Activated CD4-positive, CD25-positive, alpha-beta regulatory T cell treated with anti-CD3 and anti-CD28 coated beads, Interleukin-2, amount 50 U/mL, for 16 hours (primary cell): ENCODE results near the gene SARNP.
"Not testable (repeated sequence)": the region's sequence is repeated elsewhere in the genome, so short reads cannot be mapped to it uniquely, and the experiment has no call there.

Source experiments
- DNase-seq: peaks from one replicate; pipeline ENCODE4 v3.0.0-alpha.2; 2020; ENCODE audit warnings: low read depth, low spot score

Gene SARNP, protein sequence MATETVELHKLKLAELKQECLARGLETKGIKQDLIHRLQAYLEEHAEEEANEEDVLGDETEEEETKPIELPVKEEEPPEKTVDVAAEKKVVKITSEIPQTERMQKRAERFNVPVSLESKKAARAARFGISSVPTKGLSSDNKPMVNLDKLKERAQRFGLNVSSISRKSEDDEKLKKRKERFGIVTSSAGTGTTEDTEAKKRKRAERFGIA

GRCh38 chr12:55817345-55818139 is at the start of gene SARNP, which contains the start of gene ORMDL2:
Gene SARNP, minus strand, starts transcription at chr12:55817724. Its CDS starts 23 bp downstream, at chr12:55817701.
Gene ORMDL2, plus strand, starts transcription at chr12:55818041. Its CDS starts 959 bp downstream, at chr12:55819000.
- DNase-seq, result peak; percentile 96

DNA sequence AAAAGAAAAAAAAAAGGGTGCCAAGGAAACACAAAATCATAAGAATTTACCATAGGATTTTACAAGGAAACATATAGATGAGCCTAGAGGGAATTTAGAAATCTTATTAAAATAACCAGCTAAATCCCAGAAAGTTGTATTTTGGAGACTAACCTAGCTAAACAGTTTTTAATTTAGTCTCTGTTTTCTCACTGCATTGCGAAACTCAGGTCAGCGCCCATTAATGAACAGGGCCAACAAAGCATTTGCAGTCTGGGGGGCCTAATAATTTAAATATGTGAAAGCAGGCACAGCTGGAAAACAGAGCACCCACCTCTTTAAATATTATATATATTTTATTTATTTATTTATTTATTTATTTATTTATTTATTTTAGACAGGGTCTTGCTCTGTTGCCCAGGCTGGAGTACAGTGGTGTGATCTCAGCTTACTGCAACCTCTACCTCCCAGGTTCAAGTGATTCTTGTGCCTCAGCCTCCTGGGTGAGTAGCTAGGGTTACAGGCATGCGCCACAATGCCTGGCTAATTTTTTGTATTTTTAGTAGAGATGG is 49.0 kb upstream of the SARNP start:
- not testable (repeated sequence) for DNase-seq

- no peak for DNase-seq
Observed at GRCh38 chr12:55865327-55865726, 47.8 kb upstream of the SARNP start.

DNA sequence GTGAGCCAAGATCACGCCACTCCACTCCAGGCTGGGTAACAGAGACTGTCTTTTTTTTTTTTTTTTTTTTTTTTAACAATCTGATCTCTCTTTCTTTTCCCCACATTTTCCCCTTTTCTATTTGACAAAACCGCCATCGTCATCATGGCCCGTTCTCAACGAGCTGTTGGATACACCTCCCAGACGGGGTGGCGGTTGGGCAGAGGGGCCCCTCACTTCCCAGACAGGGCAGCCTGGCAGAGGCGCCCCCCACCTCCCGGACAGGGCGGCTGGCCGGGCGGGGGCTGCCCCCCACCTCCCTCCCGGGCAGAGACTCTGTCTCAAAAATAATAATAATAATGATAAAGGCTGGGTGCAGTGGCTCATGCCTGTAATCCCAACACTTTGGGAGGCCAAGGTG is 45.4 kb upstream of the SARNP start:
- not testable (repeated sequence) for DNase-seq

- DNase-seq, result no peak
Observed at GRCh38 chr12:55862286-55862685, 44.8 kb upstream of the SARNP start.

- DNase-seq, result no peak
Observed at GRCh38 chr12:55861871-55862270, 44.3 kb upstream of the SARNP start.

DNA sequence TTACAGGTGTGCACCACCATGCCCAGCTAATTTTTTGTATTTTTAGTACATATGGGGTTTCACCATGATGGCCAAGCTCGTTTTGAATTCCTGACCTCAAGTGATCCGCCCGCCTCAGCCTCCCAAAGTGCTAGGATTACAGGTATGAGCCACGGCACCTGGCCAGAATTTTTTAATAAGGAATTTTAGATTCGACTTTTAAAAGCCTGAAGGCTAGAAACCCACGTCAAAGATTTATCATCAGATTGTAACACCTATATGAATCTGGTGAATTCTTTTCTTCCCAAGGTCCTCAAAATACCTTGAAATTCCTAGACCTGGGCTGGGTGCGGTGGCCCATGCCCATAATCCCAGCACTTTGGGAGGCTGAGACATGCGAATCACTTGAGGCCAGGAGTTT is 43.9 kb upstream of the SARNP start:
- no peak for DNase-seq

DNA sequence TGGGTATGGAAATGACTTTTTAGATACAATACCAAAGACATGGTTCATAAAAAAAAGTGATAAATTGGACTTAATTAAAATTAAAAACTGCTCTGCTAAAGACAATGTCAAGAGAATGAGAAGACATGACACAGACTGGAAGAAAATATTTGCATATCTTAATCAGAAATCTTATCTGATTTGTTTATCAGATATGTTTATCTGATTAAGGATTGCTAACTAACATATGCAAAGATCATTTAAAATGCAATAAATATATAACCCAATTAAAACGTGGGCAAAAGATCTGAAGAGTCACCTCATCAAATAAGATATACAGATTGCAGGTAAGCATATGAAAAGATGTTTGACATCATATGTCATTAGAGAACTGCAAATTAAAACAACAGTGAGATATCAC is 35.2 kb upstream of the SARNP start:
- no peak for DNase-seq

- DNase-seq, result no peak
Observed at GRCh38 chr12:55850893-55851292, 33.4 kb upstream of the SARNP start.

DNA sequence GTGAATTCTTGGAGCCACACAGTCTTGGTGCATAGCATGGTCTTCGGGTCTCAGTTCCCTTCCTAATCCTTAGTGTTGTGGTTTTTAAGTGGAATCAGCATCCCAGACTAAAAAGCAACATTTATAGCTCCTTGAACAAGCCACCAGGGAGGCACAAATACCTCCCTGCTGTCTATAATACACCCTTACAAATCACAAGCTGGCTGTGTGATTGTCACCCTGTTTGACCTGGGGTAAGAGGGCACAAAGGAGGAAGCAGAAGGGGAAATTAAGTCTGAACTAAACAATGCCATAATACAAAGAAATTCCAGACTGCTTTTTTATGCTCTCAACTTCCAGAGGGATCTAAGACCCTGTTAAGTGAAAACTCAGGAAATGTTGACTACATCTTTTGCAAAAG is 32.9 kb upstream of the SARNP start:
- DNase-seq, result no peak

- no peak for DNase-seq
Observed at GRCh38 chr12:55849616-55850343, 32.3 kb upstream of the SARNP start.

DNA sequence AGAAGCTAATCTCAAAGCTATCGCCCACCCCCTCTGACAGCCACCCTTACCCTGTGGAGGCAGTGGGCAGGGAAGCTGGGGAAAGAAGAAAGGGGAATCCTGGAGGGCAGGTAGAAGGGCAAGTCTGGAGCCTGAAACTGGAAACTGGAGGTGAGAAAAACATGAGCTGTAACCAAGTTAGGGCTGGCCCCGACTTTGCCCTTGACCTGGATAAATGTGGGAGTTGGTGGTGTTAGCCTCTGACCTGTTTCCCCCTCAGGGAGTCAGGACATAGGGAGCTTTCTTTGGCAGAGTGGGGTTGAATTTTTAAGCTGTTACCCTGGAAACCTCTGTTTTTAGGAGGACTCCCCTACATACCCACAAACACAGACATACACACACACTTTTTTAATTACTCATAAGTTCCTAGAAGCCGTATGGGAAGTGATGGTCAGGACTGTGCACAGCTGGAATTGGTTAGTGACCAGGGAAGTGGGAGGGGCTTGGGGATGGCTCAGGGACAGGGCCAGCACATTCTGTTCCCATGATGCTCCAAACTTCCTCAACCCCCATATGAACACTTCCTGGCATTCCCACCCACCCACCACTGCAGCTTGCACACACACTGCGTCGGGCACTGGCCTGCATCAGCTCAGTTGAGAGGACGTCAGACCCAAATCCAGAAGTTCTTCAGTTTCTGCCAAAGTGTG is 30.2 kb upstream of the SARNP start:
- no peak for DNase-seq

- no peak for DNase-seq
Observed at GRCh38 chr12:55847033-55847432, 29.5 kb upstream of the SARNP start.

DNA sequence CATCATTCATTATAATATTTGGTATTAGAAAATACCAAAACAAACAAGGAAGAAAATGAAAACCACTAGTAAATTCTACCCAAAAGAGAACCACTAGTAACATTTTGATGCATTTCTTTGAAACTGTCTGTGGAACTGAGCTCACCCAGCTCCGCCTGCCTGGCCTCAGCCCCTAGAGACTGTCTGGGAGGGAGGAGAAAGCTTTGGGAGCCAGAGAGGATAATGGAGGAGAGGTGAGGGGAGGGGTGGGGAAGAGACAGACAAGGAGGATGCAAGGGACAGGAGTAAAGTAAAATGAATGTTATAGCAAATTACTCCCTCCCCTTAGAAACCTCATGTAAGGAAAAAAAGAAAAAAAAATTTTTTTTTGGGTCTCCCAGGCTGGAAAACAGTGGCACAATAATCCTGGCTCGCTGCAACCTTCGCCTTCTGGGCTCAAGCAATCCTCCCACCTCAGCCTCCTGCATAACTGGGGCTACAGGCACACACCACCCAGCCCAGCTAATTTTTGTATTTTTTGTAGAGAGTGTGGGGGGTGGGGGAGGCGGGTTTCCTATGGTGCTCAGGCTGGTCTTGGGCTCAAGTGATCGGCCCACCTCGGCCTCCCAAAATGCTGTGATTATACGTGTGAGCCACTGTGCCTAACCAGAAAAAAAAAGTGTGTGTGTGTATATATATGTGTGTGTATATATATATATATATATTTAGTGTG is 28.4 kb upstream of the SARNP start:
- no peak for DNase-seq

DNA sequence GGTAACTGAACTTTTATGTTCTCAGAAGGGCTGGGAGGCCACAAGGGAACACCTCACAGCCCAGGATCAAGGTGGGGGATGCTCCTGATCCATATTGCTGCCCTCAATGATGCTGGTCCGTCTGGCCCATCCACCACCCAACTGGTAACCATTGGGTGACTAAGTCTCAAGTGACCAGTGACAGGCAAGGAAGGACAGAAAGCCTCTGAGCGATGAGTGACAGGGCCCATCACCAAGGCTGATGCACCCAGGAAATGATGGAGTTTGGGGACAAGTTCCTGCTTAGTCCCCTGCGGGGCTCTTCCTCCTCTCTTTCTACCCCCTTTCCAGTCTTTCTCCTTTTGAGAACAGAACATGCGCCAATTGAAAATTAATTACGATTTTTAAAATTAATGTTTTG is 27.8 kb upstream of the SARNP start:
- DNase-seq, result no peak

GRCh38 chr12:55844961-55845360 is 27.4 kb upstream of the SARNP start:
- DNase-seq, result no peak

GRCh38 chr12:55843431-55843830 is 25.9 kb upstream of the SARNP start:
- no peak for DNase-seq

- DNase-seq, result no peak
Observed at GRCh38 chr12:55842681-55843429, 25.3 kb upstream of the SARNP start, which contains the start of gene MMP19. Gene MMP19, minus strand, starts transcription at chr12:55842936. Its CDS starts 106 bp downstream, at chr12:55842830.

DNA sequence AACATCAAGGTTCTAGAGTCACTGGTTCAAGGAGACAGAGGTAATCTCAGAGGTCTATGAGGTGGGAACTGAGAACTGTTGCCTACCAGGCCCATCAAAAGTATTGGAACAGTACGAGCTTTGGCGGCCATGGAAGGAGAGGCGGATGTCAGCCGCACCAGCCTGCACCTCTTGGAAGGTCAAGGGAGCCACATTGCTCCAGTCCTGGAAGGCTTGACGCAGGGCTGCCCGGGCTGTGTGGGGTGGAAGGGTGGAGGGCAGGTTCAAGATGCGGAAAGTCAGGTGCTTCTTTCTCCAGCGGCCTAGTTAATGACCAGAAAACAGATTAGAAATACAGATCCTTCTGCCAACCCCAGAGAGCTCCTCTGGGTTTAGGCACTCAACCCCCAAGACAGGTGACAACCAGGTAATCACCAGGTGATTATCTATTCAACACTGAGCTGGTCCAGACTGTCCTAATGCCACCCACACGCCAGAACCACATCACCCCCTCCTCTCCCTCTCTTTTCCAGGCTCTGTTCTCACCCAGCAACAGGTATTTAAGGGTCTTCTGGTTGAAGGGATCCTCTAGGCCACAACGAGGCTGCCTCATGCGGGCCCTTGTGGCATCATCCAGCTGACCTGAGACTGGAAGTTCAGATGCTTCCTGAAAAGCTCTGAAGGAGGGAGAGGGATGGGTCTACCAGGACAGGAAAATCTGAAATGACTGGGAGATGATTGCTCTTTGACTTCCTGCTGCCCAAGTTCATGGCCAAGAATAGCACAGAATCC is 23.2 kb upstream of the SARNP start:
- DNase-seq, result no peak
